SK-N-MC (cell line): ENCODE results near the gene ADARB1.

Source experiments
- EZH2 ChIP-seq: fragments of 200-600 bp; sonication (generic); IDR thresholded peaks from one replicate; pipeline ENCODE4 v1.6.1; 2017; ENCODE audit warnings: antibody characterized with exemption
- POLR2AphosphoS5 ChIP-seq: IDR thresholded peaks from 2 replicates; pipeline ENCODE4 v1.6.1; 2012; ENCODE audit warnings: mild to moderate bottlenecking, low read depth, low read length, borderline replicate concordance

DNA sequence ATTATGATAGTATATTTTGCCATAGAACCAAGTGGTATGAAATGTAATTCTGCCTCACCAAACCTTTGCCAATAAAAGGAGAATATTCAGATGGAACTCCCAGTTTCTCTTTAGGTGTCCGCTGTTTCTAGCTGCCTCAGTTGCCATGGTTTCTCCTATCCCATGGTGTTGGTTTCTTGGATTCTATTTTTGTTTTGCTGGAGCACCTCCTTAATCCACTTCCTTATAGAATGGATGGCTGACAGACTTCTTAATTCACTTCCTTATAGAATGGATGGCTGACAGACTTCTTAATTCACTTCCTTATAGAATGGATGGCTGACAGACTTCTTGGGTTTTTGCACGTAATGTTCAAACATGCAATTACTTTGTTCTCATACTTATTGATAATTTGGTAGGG lies 43.7 kb downstream of the ADARB1 start:
- no peak for TF ChIP-seq EZH2
- no peak for TF ChIP-seq POLR2AphosphoS5
